GM18508 (cell line): ENCODE results near the gene ADGRV1.

ENCODE experiments used
- ATAC-seq: cut with Tn5 transposase; IDR thresholded peaks from one replicate; pipeline ENCODE4 v1.9.1; 2021; ENCODE audit warnings: moderate number of reproducible peaks; ENCODE audit not compliant: insufficient read depth, unreplicated experiment

ADGRV1 gene

GRCh38 chr5:90854169-90854568 lies 295.6 kb downstream of the ADGRV1 start:
- ATAC-seq = no peak

- ATAC-seq = no peak
Observed at GRCh38 chr5:90855296-90856010, 296.9 kb downstream of the ADGRV1 start.

- no peak for ATAC-seq
Observed at GRCh38 chr5:90861843-90862586, 303.4 kb downstream of the ADGRV1 start.

GRCh38 chr5:90865180-90865579 lies 306.6 kb downstream of the ADGRV1 start:
- ATAC-seq = no peak

- ATAC-seq = peak; percentile 80
Observed at GRCh38 chr5:90866333-90866732, 307.7 kb downstream of the ADGRV1 start.

- no peak for ATAC-seq
Observed at GRCh38 chr5:90866915-90867731, 308.5 kb downstream of the ADGRV1 start.

GRCh38 chr5:90868799-90869198 lies 310.2 kb downstream of the ADGRV1 start:
- no peak for ATAC-seq

GRCh38 chr5:90871391-90871991 lies 312.9 kb downstream of the ADGRV1 start:
- ATAC-seq = no peak

- ATAC-seq = peak; percentile 37
Observed at GRCh38 chr5:90873033-90873517, 314.5 kb downstream of the ADGRV1 start.

GRCh38 chr5:90874066-90874465 lies 315.5 kb downstream of the ADGRV1 start:
- ATAC-seq = no peak

- ATAC-seq = peak; percentile 59
Observed at GRCh38 chr5:90875456-90875855, 316.9 kb downstream of the ADGRV1 start.

- no peak for ATAC-seq
Observed at GRCh38 chr5:90876366-90876765, 317.8 kb downstream of the ADGRV1 start.

- ATAC-seq = no peak
Observed at GRCh38 chr5:90877049-90877448, 318.5 kb downstream of the ADGRV1 start.

GRCh38 chr5:90878081-90878480 lies 319.5 kb downstream of the ADGRV1 start:
- no peak for ATAC-seq

- ATAC-seq = no peak
Observed at GRCh38 chr5:90878549-90879196, 320.1 kb downstream of the ADGRV1 start.

GRCh38 chr5:90881626-90882150 lies 323.1 kb downstream of the ADGRV1 start:
- no peak for ATAC-seq

- no peak for ATAC-seq
Observed at GRCh38 chr5:90882448-90882847, 323.9 kb downstream of the ADGRV1 start.

GRCh38 chr5:90885180-90885868 lies 326.7 kb downstream of the ADGRV1 start:
- ATAC-seq = no peak

GRCh38 chr5:90886381-90886780 lies 327.8 kb downstream of the ADGRV1 start:
- ATAC-seq = no peak
